IMR-90 (cell line): ENCODE data around the gene OSBPL9. TPM values are rescaled to one million over a fixed set of nuclear protein-coding genes. Genes with fewer than 3 reads are reported as not detected.

ENCODE experiments used
- ATAC-seq: fragments of 200-7000 bp; cut with Tn5 transposase; 2 replicates; pipeline ENCODE4 v1.9.1; 2020; ENCODE audit warnings: low read depth, mild to moderate bottlenecking, moderate library complexity
- BruUV-seq: library from RNA; stranded (reverse); fragments of 400-500 nt; replicated peaks from 2 replicates; lab custom pipeline; 2021; lab: Mats Ljungman, UMichigan
- CTCF ChIA-PET: fragments of 300-600 bp; formaldehyde crosslinking; extraction: SDS; loops from one replicate; lab custom pipeline; 2021; ENCODE audit warnings: antibody characterized with exemption; lab: Yijun Ruan, JAX
- POLR2A ChIA-PET: fragments of 300-600 bp; sonication (Branson Sonifier 250); formaldehyde crosslinking; loops from one replicate; lab custom pipeline; 2022; ENCODE audit warnings: antibody characterized with exemption; ENCODE audit not compliant: unreplicated experiment; lab: Charles Lee
- DNase-seq: peaks from one replicate; pipeline ENCODE4 v3.0.0; 2013
- H2AFZ ChIP-seq: replicated peaks from 2 replicates; pipeline ENCODE3; 2013; ENCODE audit warnings: low read length, mild to moderate bottlenecking; ENCODE audit not compliant: poor library complexity
- H2AK5ac ChIP-seq: 2 replicates; pipeline ENCODE4 v1.6.1; 2013; ENCODE audit warnings: low read depth, low read length, inconsistent platforms
- H2AK9ac ChIP-seq: replicated peaks from 2 replicates; pipeline ENCODE3; 2013; ENCODE audit warnings: mild to moderate bottlenecking, low read depth, low read length, moderate library complexity; ENCODE audit not compliant: poor library complexity
- H2BK120ac ChIP-seq: 2 replicates; pipeline ENCODE4 v1.6.1; 2013; ENCODE audit warnings: low read depth, low read length, inconsistent platforms
- H2BK15ac ChIP-seq: 3 replicates; pipeline ENCODE4 v1.6.1; 2013; ENCODE audit warnings: low read depth, low read length, inconsistent platforms
- H2BK20ac ChIP-seq: 2 replicates; pipeline ENCODE4 v1.6.1; 2013; ENCODE audit warnings: low read depth, mild to moderate bottlenecking, inconsistent platforms, low read length, moderate library complexity
- H2BK5ac ChIP-seq: 2 replicates; pipeline ENCODE4 v1.6.1; 2013; ENCODE audit warnings: mild to moderate bottlenecking, low read depth, low read length, inconsistent platforms; ENCODE audit not compliant: poor library complexity, severe bottlenecking
- H3K14ac ChIP-seq: replicated peaks from 2 replicates; pipeline ENCODE4 v1.6.1; 2013; ENCODE audit warnings: low read depth, low read length, inconsistent platforms
- H3K18ac ChIP-seq: 2 replicates; pipeline ENCODE4 v1.6.1; 2013; ENCODE audit warnings: low read depth, low read length, control low read depth
- H3K23ac ChIP-seq: 2 replicates; pipeline ENCODE4 v1.6.1; 2013; ENCODE audit warnings: low read depth, low read length, inconsistent platforms
- H3K27ac ChIP-seq: 2 replicates; pipeline ENCODE4 v1.5.1; 2013; ENCODE audit warnings: mild to moderate bottlenecking, control low read depth, low read length; ENCODE audit not compliant: insufficient read depth
- H3K27me3 ChIP-seq: 2 replicates; pipeline ENCODE4 v1.6.1; 2013; ENCODE audit warnings: low read length; ENCODE audit not compliant: control insufficient read depth, insufficient read depth
- H3K36me3 ChIP-seq: 2 replicates; pipeline ENCODE4 v1.6.1; 2013; ENCODE audit warnings: low read length, mixed read lengths; ENCODE audit not compliant: control insufficient read depth, insufficient read depth
- H3K4ac ChIP-seq: 2 replicates; pipeline ENCODE4 v1.6.1; 2013; ENCODE audit warnings: low read depth, low read length, inconsistent platforms
- H3K4me1 ChIP-seq: 2 replicates; pipeline ENCODE4 v1.6.1; 2013; ENCODE audit warnings: low read length, mixed read lengths; ENCODE audit not compliant: control insufficient read depth, insufficient read depth
- H3K4me2 ChIP-seq: 2 replicates; pipeline ENCODE4 v1.6.1; 2013; ENCODE audit warnings: low read depth, mild to moderate bottlenecking, control low read depth, low read length, moderate library complexity
- H3K4me3 ChIP-seq: 2 replicates; pipeline ENCODE4 v1.5.1; 2013; ENCODE audit warnings: low read depth, mild to moderate bottlenecking, control low read depth, low read length, moderate library complexity; ENCODE audit not compliant: insufficient read depth
- H3K56ac ChIP-seq: 2 replicates; pipeline ENCODE4 v1.6.1; 2013; ENCODE audit warnings: low read length, inconsistent platforms; ENCODE audit not compliant: insufficient read depth; ENCODE audit errors: extremely low read depth
- H3K79me1 ChIP-seq, 2 experiments: 2 replicates each; pipeline ENCODE4 v1.6.1; 2013; ENCODE audit warnings: low read length in 2 of 2, inconsistent platforms in 1 of 2, low read depth in 1 of 2
- H3K9ac ChIP-seq: 2 replicates; pipeline ENCODE4 v1.6.1; 2013; ENCODE audit warnings: low read depth, low read length, control low read depth
- H3K9me1 ChIP-seq: 2 replicates; pipeline ENCODE4 v1.6.1; 2013; ENCODE audit warnings: low read length, inconsistent platforms; ENCODE audit not compliant: insufficient read depth
- H3K9me3 ChIP-seq: 2 replicates; pipeline ENCODE4 v1.6.1; 2013; ENCODE audit warnings: low read length; ENCODE audit not compliant: control insufficient read depth, insufficient read depth
- H4K20me1 ChIP-seq: 2 replicates; pipeline ENCODE4 v1.6.1; 2013; ENCODE audit warnings: low read length, inconsistent platforms; ENCODE audit not compliant: insufficient read depth
- H4K5ac ChIP-seq: 2 replicates; pipeline ENCODE4 v1.6.1; 2013; ENCODE audit warnings: mild to moderate bottlenecking, low read depth, low read length, control low read depth
- H4K8ac ChIP-seq, 2 experiments: 2 replicates each; pipeline ENCODE4 v1.6.1; 2013; ENCODE audit warnings: low read depth in 2 of 2, low read length in 2 of 2, control low read depth in 1 of 2, inconsistent platforms in 1 of 2
- H4K91ac ChIP-seq: 2 replicates; pipeline ENCODE4 v1.6.1; 2013; ENCODE audit warnings: low read depth, low read length, inconsistent platforms; ENCODE audit not compliant: insufficient read depth
- BHLHE40 ChIP-seq: fragments of 150-350 bp; IDR thresholded peaks from 2 replicates; pipeline ENCODE4 v1.6.1; 2016; ENCODE audit warnings: mild to moderate bottlenecking, low read depth, low read length
- FOS ChIP-seq: fragments of 150-350 bp; IDR thresholded peaks from 2 replicates; pipeline ENCODE4 v1.6.1; 2016; ENCODE audit warnings: low read depth, low read length
- MXI1 ChIP-seq: IDR thresholded peaks from 2 replicates; pipeline ENCODE4 v1.6.1; 2012; ENCODE audit warnings: low read depth, mild to moderate bottlenecking, low read length, moderate library complexity, borderline replicate concordance
- RFX5 ChIP-seq: IDR thresholded peaks from 2 replicates; pipeline ENCODE4 v1.8.0; 2012; ENCODE audit warnings: low read depth, mild to moderate bottlenecking, low read length, moderate library complexity
- USF2 ChIP-seq: fragments of 150-350 bp; IDR thresholded peaks from 2 replicates; pipeline ENCODE4 v1.6.1; 2017; ENCODE audit warnings: mild to moderate bottlenecking, antibody characterized with exemption, low read length, low read depth
- WGBS, 2 experiments: methylation state at CpG; one replicate each; pipeline versions ENCODE4 v1.1.5 to v1.1.7; 2013; ENCODE audit warnings: missing lambda C conversion rate in 2 of 2; ENCODE audit not compliant: insufficient read length in 1 of 2; ENCODE audit errors: extremely low coverage in 2 of 2; 5-methylcytosine and 5-hydroxymethylcytosine counted together
- dilution Hi-C: fragments of 300-500 bp; cut with HindIII; formaldehyde crosslinking; loops from one replicate; pipeline ENCODE4 v1.14.3; 2018; ENCODE audit warnings: low sequenced_read_pairs; ENCODE audit not compliant: unreplicated experiment
- in situ Hi-C: fragments of 300-500 bp; cut with MboI; formaldehyde crosslinking; loops from 3 replicates; pipeline ENCODE4 v1.14.3; 2019; ENCODE audit warnings: low sequenced_read_pairs, inconsistent platforms, mixed read lengths
- intact Hi-C: fragments of 100-400 bp; cut with micrococcal nuclease; formaldehyde crosslinking; loops from 2 replicates; pipeline ENCODE4 v1.10.0; 2022
- polyA plus RNA-seq, 3 experiments: library from polyadenylated mRNA; depleted of rRNA; stranded (reverse); fragments of >200 nt; gene quantifications; 2 replicates each; pipeline ENCODE4 v1.2.3, GENCODE V29; 2012; ENCODE audit warnings: low replicate concordance in 1 of 3
- total RNA-seq: library from RNA; depleted of rRNA; stranded (reverse); fragments of >200 nt; gene quantifications from 2 replicates; pipeline ENCODE4 v1.2.3, GENCODE V29; 2012

The OSBPL9 gene
- total and polyA plus RNA-seq, 2 of the 4 experiments (the other 2 are of a cell fraction), result 51.4 to 127 TPM

- no peak overlapping the region for H3K56ac ChIP-seq
- H3K9ac ChIP-seq, result no peak overlapping the region
- no TSS peak for BruUV-seq
- H3K9me3 ChIP-seq, result no peaks in the 10 kb centered on the region
- H2BK120ac ChIP-seq, result no peak overlapping the region
- H3K79me1 ChIP-seq, result peaks cover 22 to 33% of the 10 kb centered on the region in 2 experiments; a peak in 3 of 4 replicates
- H2BK15ac ChIP-seq, result no peak overlapping the region
- H2AK9ac ChIP-seq, result no peak overlapping the region
- no peak overlapping the region for H2BK5ac ChIP-seq
- H3K18ac ChIP-seq, result no peak overlapping the region
- no peak overlapping the region for H2BK20ac ChIP-seq
- H3K9me1 ChIP-seq, result peaks cover 4% of the 10 kb centered on the region
- POLR2A ChIA-PET, result no interaction called here
- H3K27ac ChIP-seq, result no peak overlapping the region
- ATAC-seq, result no peak
- no CpG with 5 or more reads among the region's 4 CpGs for WGBS, 2 experiments
- in situ Hi-C loops, result no loop called here
- peaks cover 2% of the 10 kb centered on the region; the same call in 1 of the 2 replicates for H3K4me1 ChIP-seq
- CTCF ChIA-PET, result interaction anchor here (0.7 kb wide), 1 partner anchor 80 kb away, joined by 5 read pairs; no protein-coding TSS in a partner anchor
- H3K14ac ChIP-seq, result no peak overlapping the region
- no peak overlapping the region for H4K5ac ChIP-seq
- no peak for DNase-seq
- H3K4me2 ChIP-seq, result no peak overlapping the region
- intact Hi-C loops, result no loop called here
- no peak overlapping the region for H4K8ac ChIP-seq
- no peak overlapping the region for H3K23ac ChIP-seq
- H3K4me3 ChIP-seq, result no peak overlapping the region
- dilution Hi-C loops, result no loop called here
- no peak overlapping the region for H2AK5ac ChIP-seq
- TF ChIP-seq MXI1, result no peak
- no peak for TF ChIP-seq USF2
- TF ChIP-seq FOS, result no peak
- no peak for TF ChIP-seq RFX5
- TF ChIP-seq BHLHE40, result no peak
- H4K91ac ChIP-seq, result no peak overlapping the region
- H3K36me3 ChIP-seq, result no peaks in the 10 kb centered on the region
- no peak overlapping the region for H3K4ac ChIP-seq
- no peak overlapping the region for H2AFZ ChIP-seq
- no peaks in the 10 kb centered on the region for H4K20me1 ChIP-seq
- H3K27me3 ChIP-seq, result no peaks in the 10 kb centered on the region
Measured at GRCh38 chr1:51724797-51725196, 107.9 kb downstream of the OSBPL9 start.
